ENCODE results near the gene SHANK1.

The SHANK1 gene

GRCh38 chr19:50723735-50724521, 4.3 kb upstream of the SHANK1 start (continued):
- TF ChIP-seq ZNF155 (tag by site-specific recombination; IDR thresholded peaks at IDR 0.05) (no peak), TSHZ1 (tag by site-specific recombination; IDR thresholded peaks at IDR 0.05; ENCODE audit: borderline replicate concordance) (no peak), ZNF610 (tag by site-specific recombination; IDR thresholded peaks at IDR 0.05; ENCODE audit: borderline replicate concordance) (no peak), ZNF704 (tag by site-specific recombination; IDR thresholded peaks at IDR 0.05) (no peak)
- TF ChIP-seq, protein P1, sequence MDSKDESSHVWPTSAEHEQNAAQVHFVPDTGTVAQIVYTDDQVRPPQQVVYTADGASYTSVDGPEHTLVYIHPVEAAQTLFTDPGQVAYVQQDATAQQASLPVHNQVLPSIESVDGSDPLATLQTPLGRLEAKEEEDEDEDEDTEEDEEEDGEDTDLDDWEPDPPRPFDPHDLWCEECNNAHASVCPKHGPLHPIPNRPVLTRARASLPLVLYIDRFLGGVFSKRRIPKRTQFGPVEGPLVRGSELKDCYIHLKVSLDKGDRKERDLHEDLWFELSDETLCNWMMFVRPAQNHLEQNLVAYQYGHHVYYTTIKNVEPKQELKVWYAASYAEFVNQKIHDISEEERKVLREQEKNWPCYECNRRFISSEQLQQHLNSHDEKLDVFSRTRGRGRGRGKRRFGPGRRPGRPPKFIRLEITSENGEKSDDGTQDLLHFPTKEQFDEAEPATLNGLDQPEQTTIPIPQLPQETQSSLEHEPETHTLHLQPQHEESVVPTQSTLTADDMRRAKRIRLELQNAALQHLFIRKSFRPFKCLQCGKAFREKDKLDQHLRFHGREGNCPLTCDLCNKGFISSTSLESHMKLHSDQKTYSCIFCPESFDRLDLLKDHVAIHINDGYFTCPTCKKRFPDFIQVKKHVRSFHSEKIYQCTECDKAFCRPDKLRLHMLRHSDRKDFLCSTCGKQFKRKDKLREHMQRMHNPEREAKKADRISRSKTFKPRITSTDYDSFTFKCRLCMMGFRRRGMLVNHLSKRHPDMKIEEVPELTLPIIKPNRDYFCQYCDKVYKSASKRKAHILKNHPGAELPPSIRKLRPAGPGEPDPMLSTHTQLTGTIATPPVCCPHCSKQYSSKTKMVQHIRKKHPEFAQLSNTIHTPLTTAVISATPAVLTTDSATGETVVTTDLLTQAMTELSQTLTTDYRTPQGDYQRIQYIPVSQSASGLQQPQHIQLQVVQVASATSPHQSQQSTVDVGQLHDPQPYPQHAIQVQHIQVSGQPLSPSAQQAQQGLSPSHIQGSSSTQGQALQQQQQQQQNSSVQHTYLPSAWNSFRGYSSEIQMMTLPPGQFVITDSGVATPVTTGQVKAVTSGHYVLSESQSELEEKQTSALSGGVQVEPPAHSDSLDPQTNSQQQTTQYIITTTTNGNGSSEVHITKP (tag by site-specific recombination; IDR thresholded peaks at IDR 0.05): peak; percentile 29; the same call in 1 of the 2 replicates

DNA sequence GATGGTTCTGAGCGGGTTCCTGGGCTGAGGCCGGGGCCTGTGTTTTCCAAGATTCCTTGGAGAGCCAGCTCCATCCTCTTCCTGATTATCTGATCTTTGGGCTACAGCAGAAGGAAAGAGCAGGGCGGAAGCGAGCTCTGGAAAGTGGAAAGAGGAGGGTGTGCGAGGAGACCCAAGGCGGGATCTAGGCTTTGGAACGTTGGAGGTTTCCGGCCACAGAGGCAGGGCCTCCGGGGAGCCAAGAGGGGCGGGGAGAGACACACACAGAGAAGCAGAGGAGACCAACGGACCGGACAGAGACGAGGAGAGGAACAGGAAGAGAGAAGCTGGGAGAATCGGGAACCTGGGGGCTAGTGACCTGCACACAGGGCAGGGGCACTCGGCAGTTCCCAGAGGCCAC, 3.5 kb upstream of the SHANK1 start, which contains the start of gene CLEC11A:
Gene CLEC11A, plus strand, starts transcription at position 296 of the 400 bp plus-strand sequence. CDS start 162 bp downstream, outside the sequence.
- CTCF ChIA-PET: interaction anchor here (0.7 to 5.9 kb wide), 5 partner anchors 18 to 297 kb away, joined by 3 to 75 read pairs (median 11); no protein-coding TSS in a partner anchor
- H3K36me3 ChIP-seq (ENCODE audit: control insufficient read depth in 2 of 2, insufficient read depth in 1 of 2, low read length in 2 of 2): no peaks in the 10 kb centered on the region; a peak in 1 of 3 replicates
- TF ChIP-seq, protein P2, sequence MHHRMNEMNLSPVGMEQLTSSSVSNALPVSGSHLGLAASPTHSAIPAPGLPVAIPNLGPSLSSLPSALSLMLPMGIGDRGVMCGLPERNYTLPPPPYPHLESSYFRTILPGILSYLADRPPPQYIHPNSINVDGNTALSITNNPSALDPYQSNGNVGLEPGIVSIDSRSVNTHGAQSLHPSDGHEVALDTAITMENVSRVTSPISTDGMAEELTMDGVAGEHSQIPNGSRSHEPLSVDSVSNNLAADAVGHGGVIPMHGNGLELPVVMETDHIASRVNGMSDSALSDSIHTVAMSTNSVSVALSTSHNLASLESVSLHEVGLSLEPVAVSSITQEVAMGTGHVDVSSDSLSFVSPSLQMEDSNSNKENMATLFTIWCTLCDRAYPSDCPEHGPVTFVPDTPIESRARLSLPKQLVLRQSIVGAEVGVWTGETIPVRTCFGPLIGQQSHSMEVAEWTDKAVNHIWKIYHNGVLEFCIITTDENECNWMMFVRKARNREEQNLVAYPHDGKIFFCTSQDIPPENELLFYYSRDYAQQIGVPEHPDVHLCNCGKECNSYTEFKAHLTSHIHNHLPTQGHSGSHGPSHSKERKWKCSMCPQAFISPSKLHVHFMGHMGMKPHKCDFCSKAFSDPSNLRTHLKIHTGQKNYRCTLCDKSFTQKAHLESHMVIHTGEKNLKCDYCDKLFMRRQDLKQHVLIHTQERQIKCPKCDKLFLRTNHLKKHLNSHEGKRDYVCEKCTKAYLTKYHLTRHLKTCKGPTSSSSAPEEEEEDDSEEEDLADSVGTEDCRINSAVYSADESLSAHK (tag by site-specific recombination; IDR thresholded peaks at IDR 0.05): no peak
- TF ChIP-seq ZNF426 (tag by site-specific recombination; IDR thresholded peaks at IDR 0.05): no peak
- peak; percentile 30; the same call in 1 of the 2 replicates for TF ChIP-seq ZNF394 (tag by site-specific recombination; IDR thresholded peaks at IDR 0.05; ENCODE audit: borderline replicate concordance)
- TF ChIP-seq, protein P3, sequence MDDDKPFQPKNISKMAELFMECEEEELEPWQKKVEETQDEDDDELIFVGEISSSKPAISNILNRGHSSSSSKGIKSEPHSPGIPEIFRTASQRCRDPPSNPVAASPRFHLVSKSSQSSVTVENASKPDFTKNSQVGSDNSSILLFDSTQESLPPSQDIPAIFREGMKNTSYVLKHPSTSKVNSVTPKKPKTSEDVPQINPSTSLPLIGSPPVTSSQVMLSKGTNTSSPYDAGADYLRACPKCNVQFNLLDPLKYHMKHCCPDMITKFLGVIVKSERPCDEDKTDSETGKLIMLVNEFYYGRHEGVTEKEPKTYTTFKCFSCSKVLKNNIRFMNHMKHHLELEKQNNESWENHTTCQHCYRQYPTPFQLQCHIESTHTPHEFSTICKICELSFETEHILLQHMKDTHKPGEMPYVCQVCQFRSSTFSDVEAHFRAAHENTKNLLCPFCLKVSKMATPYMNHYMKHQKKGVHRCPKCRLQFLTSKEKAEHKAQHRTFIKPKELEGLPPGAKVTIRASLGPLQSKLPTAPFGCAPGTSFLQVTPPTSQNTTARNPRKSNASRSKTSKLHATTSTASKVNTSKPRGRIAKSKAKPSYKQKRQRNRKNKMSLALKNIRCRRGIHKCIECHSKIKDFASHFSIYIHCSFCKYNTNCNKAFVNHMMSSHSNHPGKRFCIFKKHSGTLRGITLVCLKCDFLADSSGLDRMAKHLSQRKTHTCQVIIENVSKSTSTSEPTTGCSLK (tag by site-specific recombination; IDR thresholded peaks at IDR 0.05): no peak
- no peak for TF ChIP-seq SCRT1 (tag by site-specific recombination; IDR thresholded peaks at IDR 0.05; ENCODE audit: borderline replicate concordance)
- no peak for TF ChIP-seq ZNF184 (tag by site-specific recombination; IDR thresholded peaks at IDR 0.05)
- no peak for TF ChIP-seq ZFP69B (tag by site-specific recombination; IDR thresholded peaks at IDR 0.05)
- H3K4me1 ChIP-seq (ENCODE audit: control insufficient read depth, insufficient read depth, low read length): peaks cover 7% of the 10 kb centered on the region; the same call in 1 of the 2 replicates
- POLR2A ChIA-PET: interaction anchor here (1.1 kb wide), 1 partner anchor 82 kb away, joined by 4 read pairs; no protein-coding TSS in a partner anchor
- H3K9me3 ChIP-seq (ENCODE audit: control insufficient read depth, insufficient read depth, low read depth, low read length): no peaks in the 10 kb centered on the region
- H3K27ac ChIP-seq (ENCODE audit: extremely low read depth, low read depth, low read length): peak within 1 kb of the TSS; percentile 27; the same call in 1 of the 2 replicates
- H3K4me3 ChIP-seq (ENCODE audit: low read depth, low read length): peak within 1 kb of the TSS; percentile 65
